K562 (cell line): ENCODE data around the gene MC1R. TPM values are rescaled to one million over a fixed set of nuclear protein-coding genes. Genes with fewer than 3 reads are reported as not detected.

Experiments used
- CHCHD3 ChIP-seq: fragments of 250-450 bp; sonication (Bioruptor Pico); IDR thresholded peaks from 2 replicates; pipeline ENCODE4 v2.1.2; 2022; ENCODE audit warnings: mild to moderate bottlenecking
- CHD2 ChIP-seq: IDR thresholded peaks from 2 replicates; pipeline ENCODE4 v1.6.1; 2011; ENCODE audit warnings: low read depth, low read length
- CREM ChIP-seq: IDR thresholded peaks from 2 replicates; pipeline ENCODE4 v1.6.1; 2014; ENCODE audit warnings: antibody characterized with exemption, low read depth
- FOXP1 ChIP-seq: sonication (generic); formaldehyde crosslinking; IDR thresholded peaks from 2 replicates; pipeline ENCODE4 v1.8.0; 2022; ENCODE audit warnings: mild to moderate bottlenecking, missing genetic modification reagents
- ILF3 ChIP-seq: fragments of 450-650 bp; IDR thresholded peaks from 2 replicates; pipeline ENCODE4 v1.6.1; 2018; ENCODE audit warnings: antibody characterized with exemption, mild to moderate bottlenecking, moderate library complexity, borderline replicate concordance
- MAZ ChIP-seq, 2 experiments: fragments of 450-650 bp in 1 of 2; sonication (generic) in 1 of 2; formaldehyde crosslinking; IDR thresholded peaks in 1 of 2; conservative IDR thresholded peaks in 1 of 2; 2 replicates each; pipeline versions ENCODE4 v1.4.0 to v1.5.0; 2020; ENCODE audit warnings: mild to moderate bottlenecking in 1 of 2, missing genetic modification reagents in 1 of 2
- MTA3 ChIP-seq: fragments of 450-650 bp; formaldehyde crosslinking; IDR thresholded peaks from 2 replicates; pipeline ENCODE4 v1.6.1; 2017; ENCODE audit warnings: mild to moderate bottlenecking, borderline replicate concordance
- NFE2 ChIP-seq: IDR thresholded peaks from 2 replicates; pipeline ENCODE4 v1.6.1; 2014; ENCODE audit warnings: antibody characterized with exemption, low read depth
- NRF1 ChIP-seq, 2 experiments: fragments of 450-650 bp; IDR thresholded peaks in 1 of 2; conservative IDR thresholded peaks in 1 of 2; 2 replicates each; pipeline ENCODE4 v1.6.1; 2014; ENCODE audit warnings: mild to moderate bottlenecking in 2 of 2
- PATZ1 ChIP-seq: fragments of 250-450 bp; sonication (Bioruptor Pico); IDR thresholded peaks from 2 replicates; pipeline ENCODE4 v1.5.0; 2020; ENCODE audit warnings: mild to moderate bottlenecking, borderline replicate concordance
- SAFB2 ChIP-seq: fragments of 200-400 bp; formaldehyde crosslinking; IDR thresholded peaks from 2 replicates; pipeline ENCODE4 v1.6.1; 2018; ENCODE audit warnings: borderline replicate concordance, low read length, low read depth, moderate library complexity; ENCODE audit not compliant: severe bottlenecking
- SIN3B ChIP-seq: fragments of 450-650 bp; IDR thresholded peaks from 2 replicates; pipeline ENCODE4 v1.6.1; 2017; ENCODE audit warnings: low read depth, mild to moderate bottlenecking, moderate library complexity
- ZBTB49 ChIP-seq: sonication (generic); formaldehyde crosslinking; IDR thresholded peaks from 2 replicates; pipeline ENCODE4 v1.8.0; 2022; ENCODE audit warnings: missing genetic modification reagents, mild to moderate bottlenecking, borderline replicate concordance
- ZC3H8 ChIP-seq: fragments of 450-650 bp; IDR thresholded peaks from 2 replicates; pipeline ENCODE4 v1.6.1; 2017
- ZFP1 ChIP-seq: fragments of 450-650 bp; formaldehyde crosslinking; IDR thresholded peaks from 2 replicates; pipeline ENCODE4 v1.4.0; 2020; ENCODE audit warnings: mild to moderate bottlenecking, mixed read lengths
- ZNF134 ChIP-seq: fragments of 250-450 bp; sonication (Bioruptor Pico); conservative IDR thresholded peaks from 2 replicates; pipeline ENCODE4 v1.4.0; 2020
- ZNF436 ChIP-seq: fragments of 250-450, 450-650 bp; sonication (Bioruptor Pico); formaldehyde crosslinking; IDR thresholded peaks from 2 replicates; pipeline ENCODE4 v1.7.0; 2020; ENCODE audit warnings: mild to moderate bottlenecking
- ZNF79 ChIP-seq: fragments of 250-450 bp; sonication (Bioruptor Pico); IDR thresholded peaks from 2 replicates; pipeline ENCODE4 v1.4.0; 2020; ENCODE audit warnings: low read depth, mild to moderate bottlenecking, moderate library complexity
- ZNF830 ChIP-seq: fragments of 250-450 bp; sonication (Bioruptor Pico); IDR thresholded peaks from 2 replicates; pipeline ENCODE4 v1.5.0; 2021; ENCODE audit warnings: mild to moderate bottlenecking
- polyA plus RNA-seq, 8 experiments: library from polyadenylated mRNA; depleted of rRNA in 4 of 8; stranded (reverse) in 5 of 8; unstranded in 3 of 8; fragments of >200 nt; fragmentation: Nextera tagmentation in 2 of 8; fragmentation: Illumina TruSeq in 1 of 8; extraction: Ambion mirVana in 2 of 8; extraction: Trizol in 1 of 8; gene quantifications; 2 replicates each; pipeline versions ENCODE4 v1.2.1 to v1.2.3, GENCODE V29; 2011 to 2014; ENCODE audit warnings: inconsistent platforms in 1 of 8, missing spikeins in 1 of 8
- total RNA-seq, 7 experiments: library from RNA; depleted of rRNA in 6 of 7; stranded (reverse); fragments of >200 nt in 6 of 7; fragmentation: Illumina TruSeq in 2 of 7; extraction: Trizol in 2 of 7; gene quantifications; 2 replicates each; pipeline versions ENCODE4 v1.2.1 to v1.2.3, GENCODE V29; 2011 to 2021; ENCODE audit warnings: low replicate concordance in 1 of 7
- TF ChIP-seq, protein P1 (sequence below), 2 experiments: fragments of 450-650 bp in 1 of 2; IDR thresholded peaks; 2 replicates each; pipeline ENCODE4 v1.6.1; 2011 to 2017; ENCODE audit warnings: low read depth in 2 of 2, antibody characterized with exemption in 1 of 2, borderline replicate concordance in 1 of 2, low read length in 1 of 2, mild to moderate bottlenecking in 1 of 2, mixed read lengths in 1 of 2; ENCODE audit not compliant: control insufficient read depth in 1 of 2

MC1R gene
- total and polyA plus RNA-seq, 9 of the 15 experiments (the other 6 are each of a cell fraction or from before 2014, with no cell fraction given), result 0.14 to 5.3 (median 2.5) TPM; not detected in 1

DNA sequence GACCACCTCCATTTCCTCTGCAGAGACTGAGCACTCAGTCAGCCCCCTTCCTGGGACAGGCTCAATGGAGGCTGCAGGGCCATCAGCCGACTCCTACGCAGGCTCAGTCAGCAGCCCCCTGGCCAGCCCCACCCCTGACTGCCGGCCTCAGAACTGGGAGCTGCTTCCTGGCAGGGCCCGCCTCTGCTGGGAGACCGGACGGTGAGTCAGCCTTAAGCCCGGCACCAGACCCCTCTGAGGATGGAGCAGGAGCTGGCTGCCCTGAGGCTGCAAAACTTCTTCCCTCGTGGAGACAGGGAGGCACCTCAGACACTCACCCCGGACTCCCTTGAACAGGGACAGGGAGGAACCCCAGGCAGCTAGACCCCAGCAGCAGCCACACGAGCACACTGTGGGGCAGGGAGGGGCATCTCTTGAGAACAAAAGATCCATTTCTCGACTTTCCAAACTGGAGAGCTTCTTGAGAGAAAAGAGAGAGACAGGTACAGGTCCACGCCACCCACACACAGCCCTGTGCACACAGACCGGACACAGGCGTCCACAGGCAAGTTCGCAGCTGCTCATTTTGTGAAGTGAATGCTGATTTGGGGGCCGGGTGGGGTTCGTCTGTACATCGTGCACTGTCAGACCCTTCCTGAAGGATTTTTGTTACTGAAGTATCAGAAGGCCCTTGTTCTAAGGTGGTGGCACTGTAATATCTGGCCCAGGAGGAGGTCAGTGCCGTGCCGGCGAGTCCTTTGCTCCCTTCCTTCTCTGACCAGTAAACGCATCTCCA, 3.2 kb downstream of the MC1R start (continued):
- TF ChIP-seq MTA3 (peak; percentile 64; the same call in 1 of the 2 replicates), ZNF830 (CRISPR knock-in tag) (no peak), ZNF79 (CRISPR knock-in tag) (no peak), ZNF436 (CRISPR knock-in tag) (no peak), ZNF134 (CRISPR knock-in tag) (no peak), CHD2 (no peak), ILF3 (no peak), ZC3H8 (no peak), CHCHD3 (CRISPR knock-in tag) (no peak), CREM (0 out of 2 replicates have a peak, but pooled peaks have one; percentile 11), NFE2 (peak; percentile 82), SIN3B (no peak), MAZ (CRISPR knock-in tag; conservative IDR thresholded peaks at IDR 0.05 in 1 of 2, IDR thresholded peaks at IDR 0.05 in 1 of 2) (peak; percentile 14 to 77; a peak in 3 of 4 replicates), ZFP1 (CRISPR knock-in tag) (no peak), FOXP1 (no peak), NRF1 (conservative IDR thresholded peaks at IDR 0.05 in 1 of 2, IDR thresholded peaks at IDR 0.05 in 1 of 2) (peak; percentile 87 to 90), SAFB2 (no peak), PATZ1 (no peak), ZBTB49 (CRISPR knock-in tag) (peak; percentile 73; the same call in 1 of the 2 replicates)
- TF ChIP-seq, protein P1, sequence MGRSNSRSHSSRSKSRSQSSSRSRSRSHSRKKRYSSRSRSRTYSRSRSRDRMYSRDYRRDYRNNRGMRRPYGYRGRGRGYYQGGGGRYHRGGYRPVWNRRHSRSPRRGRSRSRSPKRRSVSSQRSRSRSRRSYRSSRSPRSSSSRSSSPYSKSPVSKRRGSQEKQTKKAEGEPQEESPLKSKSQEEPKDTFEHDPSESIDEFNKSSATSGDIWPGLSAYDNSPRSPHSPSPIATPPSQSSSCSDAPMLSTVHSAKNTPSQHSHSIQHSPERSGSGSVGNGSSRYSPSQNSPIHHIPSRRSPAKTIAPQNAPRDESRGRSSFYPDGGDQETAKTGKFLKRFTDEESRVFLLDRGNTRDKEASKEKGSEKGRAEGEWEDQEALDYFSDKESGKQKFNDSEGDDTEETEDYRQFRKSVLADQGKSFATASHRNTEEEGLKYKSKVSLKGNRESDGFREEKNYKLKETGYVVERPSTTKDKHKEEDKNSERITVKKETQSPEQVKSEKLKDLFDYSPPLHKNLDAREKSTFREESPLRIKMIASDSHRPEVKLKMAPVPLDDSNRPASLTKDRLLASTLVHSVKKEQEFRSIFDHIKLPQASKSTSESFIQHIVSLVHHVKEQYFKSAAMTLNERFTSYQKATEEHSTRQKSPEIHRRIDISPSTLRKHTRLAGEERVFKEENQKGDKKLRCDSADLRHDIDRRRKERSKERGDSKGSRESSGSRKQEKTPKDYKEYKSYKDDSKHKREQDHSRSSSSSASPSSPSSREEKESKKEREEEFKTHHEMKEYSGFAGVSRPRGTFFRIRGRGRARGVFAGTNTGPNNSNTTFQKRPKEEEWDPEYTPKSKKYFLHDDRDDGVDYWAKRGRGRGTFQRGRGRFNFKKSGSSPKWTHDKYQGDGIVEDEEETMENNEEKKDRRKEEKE (IDR thresholded peaks at IDR 0.05; ENCODE audit: borderline replicate concordance in 1 of 2, control insufficient read depth in 1 of 2, low read depth in 2 of 2, low read length in 1 of 2), result no peak
